Liver (tissue), 9 donors: ENCODE data around the gene MED12L. TPM values are rescaled to one million over a fixed set of nuclear protein-coding genes. Genes with fewer than 3 reads are reported as not detected.

ENCODE experiments used
- DNase-seq: peaks from one replicate; pipeline ENCODE4 v3.0.0-alpha.2; 2017; ENCODE audit warnings: low spot score
- H3K27ac ChIP-seq, 2 donors: one replicate each; pipeline ENCODE4 v1.7.0; 2013; ENCODE audit warnings: inconsistent platforms in 2 of 2, low read length in 2 of 2, control low read depth in 1 of 2, low read depth in 1 of 2, mild to moderate bottlenecking in 1 of 2
- H3K27me3 ChIP-seq, 4 donors: one replicate each; pipeline versions ENCODE4 v1.6.1 to v1.7.0; 2013; ENCODE audit warnings: low read length in 3 of 4, inconsistent platforms in 1 of 4, mild to moderate bottlenecking in 1 of 4, moderate library complexity in 1 of 4; ENCODE audit not compliant: control insufficient read depth in 4 of 4, insufficient read depth in 4 of 4
- H3K36me3 ChIP-seq, 4 donors: one replicate each; pipeline versions ENCODE4 v1.6.1 to v1.7.0; 2013; ENCODE audit warnings: low read length in 3 of 4, mild to moderate bottlenecking in 3 of 4, low read depth in 1 of 4, moderate library complexity in 1 of 4; ENCODE audit not compliant: control insufficient read depth in 4 of 4, insufficient read depth in 3 of 4
- H3K4me1 ChIP-seq, 4 donors: one replicate each; pipeline versions ENCODE4 v1.6.1 to v1.7.0; 2013; ENCODE audit warnings: low read length in 3 of 4, mild to moderate bottlenecking in 3 of 4, moderate library complexity in 1 of 4; ENCODE audit not compliant: control insufficient read depth in 4 of 4, insufficient read depth in 4 of 4
- H3K4me3 ChIP-seq, 3 donors: one replicate each; pipeline versions ENCODE4 v1.6.1 to v1.7.0; 2013; ENCODE audit warnings: low read length in 3 of 3, control low read depth in 1 of 3, low read depth in 1 of 3, mild to moderate bottlenecking in 1 of 3
- H3K9ac ChIP-seq, 2 donors: one replicate each; pipeline ENCODE4 v1.7.0; 2013; ENCODE audit warnings: low read length in 2 of 2, mild to moderate bottlenecking in 2 of 2, moderate library complexity in 2 of 2, control low read depth in 1 of 2, low read depth in 1 of 2
- H3K9me3 ChIP-seq, 4 donors: one replicate each; pipeline versions ENCODE4 v1.6.1 to v1.7.0; 2013; ENCODE audit warnings: low read length in 3 of 4; ENCODE audit not compliant: control insufficient read depth in 4 of 4
- ATF3 ChIP-seq: IDR thresholded peaks from 2 replicates; pipeline ENCODE4 v1.6.1; 2016; ENCODE audit warnings: antibody characterized with exemption
- EGR1 ChIP-seq, 2 donors: IDR thresholded peaks; 2 replicates each; pipeline ENCODE4 v1.6.1; 2016 to 2018; ENCODE audit warnings: antibody characterized with exemption in 2 of 2, low read depth in 2 of 2
- FOXA1 ChIP-seq: IDR thresholded peaks from 2 replicates; pipeline ENCODE4 v1.6.1; 2016; ENCODE audit warnings: antibody characterized with exemption
- FOXA2 ChIP-seq: IDR thresholded peaks from 2 replicates; pipeline ENCODE4 v1.6.1; 2016; ENCODE audit warnings: antibody characterized with exemption
- GABPA ChIP-seq, 2 donors: IDR thresholded peaks in 1 of 2; conservative IDR thresholded peaks in 1 of 2; 2 replicates each; pipeline ENCODE4 v1.6.1; 2016; ENCODE audit warnings: antibody characterized with exemption in 2 of 2, mild to moderate bottlenecking in 1 of 2, moderate library complexity in 1 of 2
- HNF4A ChIP-seq, 2 donors: conservative IDR thresholded peaks; 2 replicates each; pipeline ENCODE4 v1.6.1; 2016; ENCODE audit warnings: antibody characterized with exemption in 2 of 2, mild to moderate bottlenecking in 2 of 2
- HNF4G ChIP-seq: IDR thresholded peaks from 2 replicates; pipeline ENCODE4 v1.6.1; 2016; ENCODE audit warnings: antibody characterized with exemption
- JUND ChIP-seq, 2 donors: IDR thresholded peaks; 2 replicates each; pipeline ENCODE4 v1.6.1; 2016; ENCODE audit warnings: antibody characterized with exemption in 2 of 2
- MAX ChIP-seq: IDR thresholded peaks from 2 replicates; pipeline ENCODE4 v1.6.1; 2016; ENCODE audit warnings: antibody characterized with exemption
- NR2F2 ChIP-seq: IDR thresholded peaks from 2 replicates; pipeline ENCODE4 v1.6.1; 2016; ENCODE audit warnings: antibody characterized with exemption
- RAD21 ChIP-seq, 2 donors: IDR thresholded peaks; 2 replicates each; pipeline ENCODE4 v1.6.1; 2016; ENCODE audit warnings: antibody characterized with exemption in 2 of 2, mild to moderate bottlenecking in 2 of 2
- REST ChIP-seq: IDR thresholded peaks from 2 replicates; pipeline ENCODE4 v1.6.1; 2016; ENCODE audit warnings: antibody characterized with exemption, mild to moderate bottlenecking
- RXRA ChIP-seq, 2 donors: IDR thresholded peaks; 2 replicates each; pipeline ENCODE4 v1.6.1; 2017 to 2018; ENCODE audit warnings: antibody characterized with exemption in 2 of 2, mild to moderate bottlenecking in 1 of 2
- SP1 ChIP-seq: IDR thresholded peaks from 2 replicates; pipeline ENCODE4 v1.6.1; 2018; ENCODE audit warnings: antibody characterized with exemption, mild to moderate bottlenecking
- TAF1 ChIP-seq: conservative IDR thresholded peaks from 2 replicates; pipeline ENCODE4 v1.6.1; 2016; ENCODE audit warnings: antibody characterized with exemption, mild to moderate bottlenecking
- YY1 ChIP-seq: IDR thresholded peaks from 2 replicates; pipeline ENCODE4 v1.6.1; 2016; ENCODE audit warnings: antibody characterized with exemption, mild to moderate bottlenecking
- ZBTB33 ChIP-seq: IDR thresholded peaks from 2 replicates; pipeline ENCODE4 v1.6.1; 2016; ENCODE audit warnings: antibody characterized with exemption
- WGBS: extraction: QIAGEN DNeasy Blood & Tissue Kit; methylation state at CpG from one replicate; pipeline ENCODE4 v1.1.7; 2013; 5-methylcytosine and 5-hydroxymethylcytosine counted together
- polyA plus RNA-seq, 2 donors: library from polyadenylated mRNA; stranded (reverse) in 1 of 2; unstranded in 1 of 2; fragments of 200-250 nt in 1 of 2; fragments of >200 nt in 1 of 2; fragmentation: Nextera tagmentation in 1 of 2; extraction: Ambion mirVana in 1 of 2; gene quantifications; one replicate each; pipeline versions ENCODE4 v1.2.1 to v1.2.3, GENCODE V29; 2013 to 2015
- total RNA-seq, 2 donors: library from RNA; depleted of rRNA; stranded (reverse); fragments of >200 nt; gene quantifications; one replicate each; pipeline ENCODE4 v1.2.3, GENCODE V29; 2014
- donor health status: healthy.
- donor health status: healthy.
- donor health status: healthy.
- donor health status: healthy.
- donor health status: healthy.

Gene MED12L
- total and polyA plus RNA-seq, 4 donors: 0.02 to 2.1 (median 0.49) TPM

- H3K36me3 ChIP-seq: no peaks in the 10 kb centered on the region
- H3K9ac ChIP-seq: no peak overlapping the region
- WGBS: 86% methylated on average over 4 of the region's 4 CpGs
- H3K27me3 ChIP-seq: no peaks in the 10 kb centered on the region
- no peaks in the 10 kb centered on the region for H3K9me3 ChIP-seq
- no peak for DNase-seq
- TF ChIP-seq FOXA1: no peak
- no peak for TF ChIP-seq REST
- no peak for TF ChIP-seq GABPA (IDR thresholded peaks at IDR 0.05 in 1 of 2, conservative IDR thresholded peaks at IDR 0.05 in 1 of 2)
- no peak for TF ChIP-seq JUND (IDR thresholded peaks at IDR 0.05)
- no peak for TF ChIP-seq TAF1
- no peak for TF ChIP-seq MAX
- TF ChIP-seq RAD21 (IDR thresholded peaks at IDR 0.05): no peak
- no peak for TF ChIP-seq ATF3
- no peak for TF ChIP-seq YY1
- no peak for TF ChIP-seq SP1
- no peak for TF ChIP-seq NR2F2
- TF ChIP-seq RXRA (IDR thresholded peaks at IDR 0.05): no peak
- TF ChIP-seq HNF4A (conservative IDR thresholded peaks at IDR 0.05): no peak
- no peak for TF ChIP-seq HNF4G
- no peak overlapping the region for H3K4me3 ChIP-seq
- no peaks in the 10 kb centered on the region for H3K4me1 ChIP-seq
- H3K27ac ChIP-seq: no peak overlapping the region
These were observed 336.5 kb downstream of the MED12L start for GRCh38 chr3:151421938-151422337.

GRCh38 chr3:151423091-151423490 lies 337.6 kb downstream of the MED12L start:
- H3K27me3 ChIP-seq: no peaks in the 10 kb centered on the region
- no peak overlapping the region for H3K27ac ChIP-seq
- no peak for TF ChIP-seq REST
- TF ChIP-seq TAF1: no peak
- no peak for TF ChIP-seq JUND (IDR thresholded peaks at IDR 0.05)
- no peak for TF ChIP-seq RAD21 (IDR thresholded peaks at IDR 0.05)
- no peak for TF ChIP-seq EGR1 (IDR thresholded peaks at IDR 0.05; ENCODE audit: low read depth in 2 of 2)
- TF ChIP-seq GABPA (IDR thresholded peaks at IDR 0.05 in 1 of 2, conservative IDR thresholded peaks at IDR 0.05 in 1 of 2): no peak
- no peak for TF ChIP-seq MAX
- TF ChIP-seq FOXA1: no peak
- TF ChIP-seq FOXA2: no peak
- TF ChIP-seq HNF4A (conservative IDR thresholded peaks at IDR 0.05): no peak
- TF ChIP-seq RXRA (IDR thresholded peaks at IDR 0.05): no peak
- TF ChIP-seq ZBTB33: no peak
- no peak for TF ChIP-seq SP1
- no peak for TF ChIP-seq NR2F2
- DNase-seq: no peak
- no peaks in the 10 kb centered on the region for H3K9me3 ChIP-seq
- no peaks in the 10 kb centered on the region for H3K36me3 ChIP-seq
- H3K4me3 ChIP-seq: no peak overlapping the region
- no peaks in the 10 kb centered on the region for H3K4me1 ChIP-seq
- no peak overlapping the region for H3K9ac ChIP-seq
- WGBS: 83% methylated on average over 5 of the region's 5 CpGs
